ENCODE measurements around the gene NAV2. TPM values are rescaled to one million over a fixed set of nuclear protein-coding genes. Genes with fewer than 3 reads are reported as not detected.

NAV2 gene
- polyA plus RNA-seq, 3 donors, result not detected

DNA sequence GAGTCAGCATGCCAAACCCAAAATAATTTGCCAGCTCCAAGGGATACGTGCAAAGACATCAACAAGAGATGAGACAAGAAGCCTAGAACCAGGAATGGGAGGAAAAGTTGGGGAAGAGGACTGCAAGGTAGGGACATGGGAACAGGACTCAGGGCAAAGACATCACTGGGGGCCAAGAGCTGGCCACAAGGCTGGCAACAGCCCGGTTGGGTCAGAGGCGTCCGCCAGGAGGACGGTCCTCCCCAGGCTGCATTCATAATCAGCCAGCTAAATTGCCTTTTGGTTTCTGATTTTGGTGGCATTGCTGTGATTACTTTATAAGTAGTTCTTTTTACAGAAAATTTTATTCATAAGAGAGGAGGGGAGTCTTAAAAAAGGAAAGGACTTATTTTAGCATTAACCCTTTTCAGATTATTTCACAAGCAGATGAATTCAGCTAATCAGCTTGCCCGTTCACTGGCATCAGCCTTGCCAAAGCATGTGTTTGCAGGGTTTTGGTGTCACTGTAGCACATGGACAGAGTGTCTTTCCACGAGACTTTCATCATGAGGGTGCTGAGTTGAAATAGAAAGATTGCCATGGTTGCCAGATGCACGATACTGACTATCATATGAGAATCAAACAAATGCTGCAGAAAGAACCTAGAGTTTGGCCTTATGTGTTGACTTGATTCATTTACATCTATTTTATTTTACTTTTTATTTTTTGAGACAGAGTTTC is 23.2 kb upstream of the NAV2 start:
- H2AFZ ChIP-seq (ENCODE audit: insufficient read depth, low read depth, low read length, poor library complexity, severe bottlenecking), result no peak overlapping the region
- WGBS (ENCODE audit: insufficient coverage), result 88% methylated on average over 3 of the region's 8 CpGs
- no peak overlapping the region for H3K4me3 Mint-ChIP-seq
- H3K27me3 Mint-ChIP-seq (ENCODE audit: low read depth in 3 of 3), result peaks cover 8 to 13% (median 10%) of the 10 kb centered on the region in 3 donors
- H3K9me3 ChIP-seq (replicated peaks in 1 of 2; ENCODE audit: control insufficient read depth in 1 of 2, insufficient read depth in 1 of 2, low read length in 2 of 2), result no peaks in the 10 kb centered on the region
- no peaks in the 10 kb centered on the region for H3K36me3 ChIP-seq (replicated peaks in 1 of 2; ENCODE audit: control insufficient read depth in 1 of 2, insufficient read depth in 2 of 2, low read length in 2 of 2)
- H3K4me1 ChIP-seq (ENCODE audit: control insufficient read depth in 1 of 2, insufficient read depth in 2 of 2, low read length in 2 of 2), result no peaks in the 10 kb centered on the region
- H3K4me2 ChIP-seq (replicated peaks; ENCODE audit: extremely low read depth, low read length, poor library complexity, severe bottlenecking), result no peak overlapping the region
- no peak for DNase-seq
- TF ChIP-seq, protein P1, sequence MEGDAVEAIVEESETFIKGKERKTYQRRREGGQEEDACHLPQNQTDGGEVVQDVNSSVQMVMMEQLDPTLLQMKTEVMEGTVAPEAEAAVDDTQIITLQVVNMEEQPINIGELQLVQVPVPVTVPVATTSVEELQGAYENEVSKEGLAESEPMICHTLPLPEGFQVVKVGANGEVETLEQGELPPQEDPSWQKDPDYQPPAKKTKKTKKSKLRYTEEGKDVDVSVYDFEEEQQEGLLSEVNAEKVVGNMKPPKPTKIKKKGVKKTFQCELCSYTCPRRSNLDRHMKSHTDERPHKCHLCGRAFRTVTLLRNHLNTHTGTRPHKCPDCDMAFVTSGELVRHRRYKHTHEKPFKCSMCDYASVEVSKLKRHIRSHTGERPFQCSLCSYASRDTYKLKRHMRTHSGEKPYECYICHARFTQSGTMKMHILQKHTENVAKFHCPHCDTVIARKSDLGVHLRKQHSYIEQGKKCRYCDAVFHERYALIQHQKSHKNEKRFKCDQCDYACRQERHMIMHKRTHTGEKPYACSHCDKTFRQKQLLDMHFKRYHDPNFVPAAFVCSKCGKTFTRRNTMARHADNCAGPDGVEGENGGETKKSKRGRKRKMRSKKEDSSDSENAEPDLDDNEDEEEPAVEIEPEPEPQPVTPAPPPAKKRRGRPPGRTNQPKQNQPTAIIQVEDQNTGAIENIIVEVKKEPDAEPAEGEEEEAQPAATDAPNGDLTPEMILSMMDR (IDR thresholded peaks at IDR 0.05), result no peak
- H3K4me3 ChIP-seq (replicated peaks in 1 of 3; ENCODE audit: low read depth in 2 of 3, low read length in 3 of 3), result no peak overlapping the region
- intact Hi-C loops (cut with micrococcal nuclease), result no loop called here
- no peaks in the 10 kb centered on the region for H3K4me1 Mint-ChIP-seq
- no peak overlapping the region for H3K27ac ChIP-seq (ENCODE audit: low read depth in 1 of 2, low read length in 2 of 2)
- no peak overlapping the region for H3K27ac Mint-ChIP-seq
- H3K9me3 Mint-ChIP-seq, result peaks cover 0 to 3% (median 0%) of the 10 kb centered on the region in 7 donors
- no peaks in the 10 kb centered on the region for H3K27me3 ChIP-seq (ENCODE audit: control insufficient read depth in 2 of 2, insufficient read depth in 2 of 2, low read length in 2 of 2)
- H3K36me3 Mint-ChIP-seq, result no peaks in the 10 kb centered on the region
- H4K20me1 ChIP-seq (ENCODE audit: insufficient read depth, low read length), result no peaks in the 10 kb centered on the region
- no peaks in the 10 kb centered on the region for H3K79me2 ChIP-seq (ENCODE audit: insufficient read depth, low read length)
- no peak overlapping the region for H3K9ac ChIP-seq (ENCODE audit: insufficient read depth, low read length, poor library complexity, severe bottlenecking)

GRCh38 chr11:19690885-19691284 is 21.8 kb upstream of the NAV2 start:
- no peak overlapping the region for H3K4me3 ChIP-seq (replicated peaks in 1 of 3; ENCODE audit: low read depth in 2 of 3, low read length in 3 of 3)
- 75% methylated on average over 1 of the region's 2 CpGs for WGBS (ENCODE audit: insufficient coverage)
- no peaks in the 10 kb centered on the region for H4K20me1 ChIP-seq (ENCODE audit: insufficient read depth, low read length)
- TF ChIP-seq, protein P1 (IDR thresholded peaks at IDR 0.05), result no peak
- H3K4me2 ChIP-seq (replicated peaks; ENCODE audit: extremely low read depth, low read length, poor library complexity, severe bottlenecking), result no peak overlapping the region
- H2AFZ ChIP-seq (ENCODE audit: insufficient read depth, low read depth, low read length, poor library complexity, severe bottlenecking), result no peak overlapping the region
- intact Hi-C loops (cut with micrococcal nuclease), result no loop called here
- Mint-ChIP-seq H3K27ac (no peak overlapping the region), H3K4me3 (no peak overlapping the region), H3K9me3 (no peaks in the 10 kb centered on the region), H3K27me3 (ENCODE audit: low read depth in 3 of 3) (peaks cover 8 to 11% (median 11%) of the 10 kb centered on the region in 3 donors), H3K36me3 (no peaks in the 10 kb centered on the region), H3K4me1 (no peaks in the 10 kb centered on the region)
- DNase-seq, result no peak
- H3K27me3 ChIP-seq (ENCODE audit: control insufficient read depth in 2 of 2, insufficient read depth in 2 of 2, low read length in 2 of 2), result no peaks in the 10 kb centered on the region
- no peaks in the 10 kb centered on the region for H3K9me3 ChIP-seq (replicated peaks in 1 of 2; ENCODE audit: control insufficient read depth in 1 of 2, insufficient read depth in 1 of 2, low read length in 2 of 2)
- H3K36me3 ChIP-seq (replicated peaks in 1 of 2; ENCODE audit: control insufficient read depth in 1 of 2, insufficient read depth in 2 of 2, low read length in 2 of 2), result no peaks in the 10 kb centered on the region
- H3K27ac ChIP-seq (ENCODE audit: low read depth in 1 of 2, low read length in 2 of 2), result no peak overlapping the region
- H3K79me2 ChIP-seq (ENCODE audit: insufficient read depth, low read length), result no peaks in the 10 kb centered on the region
- H3K4me1 ChIP-seq (ENCODE audit: control insufficient read depth in 1 of 2, insufficient read depth in 2 of 2, low read length in 2 of 2), result no peaks in the 10 kb centered on the region
- no peak overlapping the region for H3K9ac ChIP-seq (ENCODE audit: insufficient read depth, low read length, poor library complexity, severe bottlenecking)

All from CD14-positive monocyte (primary cell).